Upper lobe of left lung (tissue), 6 donors: Measurements from ENCODE around the gene STARD7. TPM values are rescaled to one million over a fixed set of nuclear protein-coding genes. Genes with fewer than 3 reads are reported as not detected.

Experiments
- ATAC-seq, 2 donors: fragments of 200-7000 bp; cut with Tn5 transposase; one replicate each; pipeline ENCODE4 v1.9.1; 2022; ENCODE audit warnings: mild to moderate bottlenecking in 2 of 2, moderate library complexity in 2 of 2; ENCODE audit not compliant: low FRiP score in 2 of 2
- DNase-seq, 2 donors: peaks; one replicate each; pipeline ENCODE4 v3.0.0-alpha.2; 2019 to 2020
- H3K27ac ChIP-seq, 4 donors: fragments of 200-600 bp; sonication (generic); one replicate each; pipeline ENCODE4 v1.5.1; 2016 to 2019
- H3K27me3 ChIP-seq, 4 donors: fragments of 200-600 bp; sonication (generic); one replicate each; pipeline ENCODE4 v1.5.1; 2017 to 2019
- H3K36me3 ChIP-seq, 4 donors: fragments of 200-600 bp; sonication (generic); one replicate each; pipeline ENCODE4 v1.5.1; 2016 to 2019
- H3K4me1 ChIP-seq, 4 donors: fragments of 200-600 bp; sonication (generic); one replicate each; pipeline ENCODE4 v1.5.1; 2018 to 2019
- H3K4me3 ChIP-seq, 4 donors: fragments of 200-600 bp; sonication (generic); one replicate each; pipeline ENCODE4 v1.5.1; 2017 to 2019; ENCODE audit warnings: mild to moderate bottlenecking in 2 of 4, moderate library complexity in 1 of 4
- H3K9me3 ChIP-seq, 4 donors: fragments of 200-600 bp; sonication (generic); one replicate each; pipeline ENCODE4 v1.5.1; 2018 to 2019
- CTCF ChIP-seq, 6 experiments: fragments of 450-650 bp in 4 of 6; fragments of 200-600 bp in 2 of 6; sonication (generic) in 2 of 6; IDR thresholded peaks; one replicate each; pipeline ENCODE4 v1.5.1; 2016 to 2019; ENCODE audit warnings: antibody characterized with exemption in 6 of 6
- EP300 ChIP-seq, 4 donors: sonication (generic); formaldehyde crosslinking; IDR thresholded peaks; one replicate each; pipeline ENCODE4 v1.5.1; 2017; ENCODE audit warnings: antibody characterized with exemption in 4 of 4, control low read depth in 2 of 4
- POLR2A ChIP-seq, 4 donors: fragments of 450-650 bp; IDR thresholded peaks; one replicate each; pipeline ENCODE4 v1.5.1; 2016 to 2017; ENCODE audit warnings: antibody characterized with exemption in 4 of 4, mild to moderate bottlenecking in 2 of 4
- POLR2AphosphoS5 ChIP-seq, 2 donors: sonication (generic); formaldehyde crosslinking; IDR thresholded peaks; one replicate each; pipeline ENCODE4 v1.5.1; 2017; ENCODE audit warnings: antibody characterized with exemption in 2 of 2
- WGBS, 2 donors: methylation state at CpG; one replicate each; pipeline ENCODE4 v1.1.5; 2017 to 2018; 5-methylcytosine and 5-hydroxymethylcytosine counted together
- total RNA-seq, 6 donors: library from RNA; depleted of rRNA in 4 of 6; stranded (reverse); fragments of >200 nt in 4 of 6; gene quantifications; one replicate each; pipeline versions ENCODE4 v1.1.0 to v1.2.1, GENCODE V29; 2016 to 2021
- donor health status: DM: no; HTN: no; CAD: no; lungs with moderate emphysema.
- donor health status: DM: no; HTN: yes; CAD: no; lungs with severe emphysema.

STARD7 gene
- total RNA-seq, 6 donors from 2014 or later: 76.4 to 226 (median 166) TPM

- ATAC-seq: no peak
- no peaks in the 10 kb centered on the region for H3K9me3 ChIP-seq
- peak overlapping the region in 3 of 4 donors; percentile 30 to 64 (median 49) for H3K27ac ChIP-seq
- H3K27me3 ChIP-seq: no peaks in the 10 kb centered on the region
- no peak overlapping the region for H3K4me3 ChIP-seq
- DNase-seq: peak in 1 of 2 donors; percentile 40
- H3K4me1 ChIP-seq: peaks cover 33 to 50% (median 34%) of the 10 kb centered on the region in 4 donors
- H3K36me3 ChIP-seq: peaks cover 24 to 52% (median 40%) of the 10 kb centered on the region in 4 donors
- TF ChIP-seq POLR2A (IDR thresholded peaks at IDR 0.05): no peak
- TF ChIP-seq CTCF (IDR thresholded peaks at IDR 0.05): no peak
- no peak for TF ChIP-seq POLR2AphosphoS5 (IDR thresholded peaks at IDR 0.05)
- TF ChIP-seq EP300 (IDR thresholded peaks at IDR 0.05): no peak
- 87 to 98% methylated on average over 3 to 8 of the region's 8 CpGs for WGBS, 2 donors
Observed at GRCh38 chr2:96252526-96252925, 43.9 kb upstream of the STARD7 start.

GRCh38 chr2:96251721-96252292 is 43.2 kb upstream of the STARD7 start:
- DNase-seq: peak in 1 of 2 donors; percentile 69
- peaks cover 24 to 52% (median 40%) of the 10 kb centered on the region in 4 donors for H3K36me3 ChIP-seq
- peak overlapping the region in 3 of 4 donors; percentile 26 to 64 (median 49) for H3K27ac ChIP-seq
- 61 to 69% methylated on average over 6 of the region's 6 CpGs for WGBS, 2 donors
- TF ChIP-seq CTCF (IDR thresholded peaks at IDR 0.05): no peak
- no peak for TF ChIP-seq EP300 (IDR thresholded peaks at IDR 0.05)
- TF ChIP-seq POLR2A (IDR thresholded peaks at IDR 0.05): no peak
- peak in 1 of 2 donors; percentile 44 for TF ChIP-seq POLR2AphosphoS5 (IDR thresholded peaks at IDR 0.05)
- ATAC-seq: peak in 1 of 2 donors; percentile 45
- H3K27me3 ChIP-seq: no peaks in the 10 kb centered on the region
- H3K4me1 ChIP-seq: peaks cover 26 to 50% (median 29%) of the 10 kb centered on the region in 4 donors
- no peaks in the 10 kb centered on the region for H3K9me3 ChIP-seq
- no peak overlapping the region for H3K4me3 ChIP-seq

GRCh38 chr2:96250188-96250587 is 41.6 kb upstream of the STARD7 start:
- Histone ChIP-seq H3K4me3 (no peak overlapping the region), H3K36me3 (peaks cover 18 to 41% (median 33%) of the 10 kb centered on the region in 4 donors), H3K27ac (peak overlapping the region in 3 of 4 donors; percentile 19 to 64 (median 49)), H3K27me3 (no peaks in the 10 kb centered on the region), H3K4me1 (peaks cover 23 to 46% (median 27%) of the 10 kb centered on the region in 4 donors), H3K9me3 (no peaks in the 10 kb centered on the region)
- ATAC-seq (no peak), DNase-seq (no peak)
- WGBS, 2 donors: 91 to 96% methylated on average over 6 of the region's 6 CpGs
- no peak for TF ChIP-seq POLR2A (IDR thresholded peaks at IDR 0.05)
- TF ChIP-seq EP300 (IDR thresholded peaks at IDR 0.05): no peak
- TF ChIP-seq CTCF (IDR thresholded peaks at IDR 0.05): no peak
- TF ChIP-seq POLR2AphosphoS5 (IDR thresholded peaks at IDR 0.05): no peak

GRCh38 chr2:96249654-96250053 is 41.0 kb upstream of the STARD7 start:
- Histone ChIP-seq H3K36me3 (peaks cover 13 to 36% (median 29%) of the 10 kb centered on the region in 4 donors), H3K27me3 (no peaks in the 10 kb centered on the region), H3K4me3 (no peak overlapping the region), H3K9me3 (no peaks in the 10 kb centered on the region), H3K27ac (peak overlapping the region in 2 of 4 donors; percentile 19 to 37), H3K4me1 (peaks cover 18 to 41% (median 22%) of the 10 kb centered on the region in 4 donors)
- DNase-seq (peak in 1 of 2 donors; percentile 36), ATAC-seq (peak in 1 of 2 donors; percentile 67)
- no peak for TF ChIP-seq POLR2A (IDR thresholded peaks at IDR 0.05)
- no peak for TF ChIP-seq POLR2AphosphoS5 (IDR thresholded peaks at IDR 0.05)
- no peak for TF ChIP-seq CTCF (IDR thresholded peaks at IDR 0.05)
- TF ChIP-seq EP300 (IDR thresholded peaks at IDR 0.05): no peak
- 90 to 92% methylated on average over 9 of the region's 9 CpGs for WGBS, 2 donors
